Head of caudate nucleus (tissue), 42 donors: ENCODE measurements around the gene FOXA2.

Experiments
- DNase-seq, 42 donors: peaks; one replicate each; pipeline versions ENCODE4 v3.0.0 to v3.0.0-alpha.2; 2020 to 2021; ENCODE audit warnings: mixed read lengths in 7 of 42
- intact Hi-C: fragments of 100-400 bp; cut with DNase I; formaldehyde crosslinking; loops from one replicate; pipeline ENCODE4 v1.15.0; 2022

FOXA2 gene

DNA sequence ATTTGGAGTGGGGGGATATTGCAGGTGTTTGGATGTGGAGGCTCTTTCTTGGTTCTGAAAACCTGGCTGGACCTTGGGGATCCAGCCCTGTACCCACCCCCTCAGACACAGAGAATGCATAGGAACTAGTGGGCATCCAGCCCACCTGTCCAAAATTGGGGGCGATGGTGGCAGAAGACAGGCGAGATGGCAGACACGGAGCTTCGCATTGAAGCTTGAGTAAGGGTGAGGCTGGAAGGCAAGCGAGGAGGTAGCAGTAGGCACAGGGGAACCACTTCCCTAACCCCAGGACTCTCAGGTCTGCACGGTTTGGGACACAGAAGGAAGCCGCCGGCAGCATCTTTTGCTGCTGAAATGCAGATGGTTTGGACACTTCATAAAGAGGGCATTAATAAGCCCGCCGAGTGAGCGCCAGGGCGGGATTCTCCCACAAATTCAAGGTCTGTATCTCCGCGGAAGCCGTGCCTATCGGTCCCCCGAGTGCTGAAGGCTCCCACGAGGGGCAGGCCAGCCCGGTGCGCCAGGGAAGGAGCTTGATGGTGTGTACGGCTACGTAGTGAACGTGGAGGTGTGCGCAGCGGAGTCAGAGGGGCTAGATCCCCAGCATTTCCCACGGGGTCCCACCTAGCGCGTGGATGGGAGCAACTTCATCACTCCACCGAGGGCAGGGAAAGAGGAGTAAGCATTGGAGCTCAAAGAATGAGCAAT is 1.6 kb upstream of the FOXA2 start:
- intact Hi-C loops, result no loop called here
- DNase-seq, result no peak

GRCh38 chr20:22584922-22585785 is 782 bp upstream of the FOXA2 start:
- DNase-seq, result no peak
- intact Hi-C loops, result loop anchor here (5.0 kb wide), 1 partner anchor 248 kb away; no protein-coding TSS in a partner anchor

- DNase-seq, result no peak
- intact Hi-C loops, result loop anchor here (5.0 kb wide), 1 partner anchor 247 kb away; no protein-coding TSS in a partner anchor
Observed at GRCh38 chr20:22583773-22584521, 425 bp downstream of the FOXA2 start.

GRCh38 chr20:22582964-22583772 is 1.2 kb downstream of the FOXA2 start:
- intact Hi-C loops, result loop anchor here (5.0 kb wide), 1 partner anchor 246 kb away; no protein-coding TSS in a partner anchor
- no peak for DNase-seq

- no peak for DNase-seq
- intact Hi-C loops, result loop anchor here (5.0 kb wide), 1 partner anchor 245 kb away; no protein-coding TSS in a partner anchor
Observed at GRCh38 chr20:22582386-22582963, 1.9 kb downstream of the FOXA2 start.

GRCh38 chr20:22581437-22582385 is 2.7 kb downstream of the FOXA2 start:
- DNase-seq, result no peak
- intact Hi-C loops, result loop anchor here (5.0 kb wide), 1 partner anchor 244 kb away; no protein-coding TSS in a partner anchor

- intact Hi-C loops, result loop anchor here (5.0 kb wide), 1 partner anchor 243 kb away; no protein-coding TSS in a partner anchor
Observed at GRCh38 chr20:22579711-22580697, 4.4 kb downstream of the FOXA2 start.

DNA sequence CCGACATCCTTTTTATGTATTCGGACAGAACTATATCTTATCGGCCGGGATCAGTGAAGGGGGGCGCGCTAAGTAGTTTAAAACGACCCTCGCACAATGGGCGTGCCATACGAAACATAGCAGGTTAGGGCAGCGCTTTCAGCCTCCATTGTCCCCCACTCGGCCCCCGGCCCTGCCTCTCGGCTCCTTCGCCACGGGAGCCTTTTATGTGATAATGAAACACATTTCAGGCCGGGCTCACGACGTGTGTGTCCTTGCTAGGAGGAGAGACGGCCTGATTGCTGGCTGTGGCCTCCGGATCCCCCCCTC is 5.3 kb downstream of the FOXA2 start:
- DNase-seq, result no peak
- intact Hi-C loops, result no loop called here

More at GRCh38 chr20:22579711-22580697, 4.4 kb downstream of the FOXA2 start:
- no peak for DNase-seq

DNA sequence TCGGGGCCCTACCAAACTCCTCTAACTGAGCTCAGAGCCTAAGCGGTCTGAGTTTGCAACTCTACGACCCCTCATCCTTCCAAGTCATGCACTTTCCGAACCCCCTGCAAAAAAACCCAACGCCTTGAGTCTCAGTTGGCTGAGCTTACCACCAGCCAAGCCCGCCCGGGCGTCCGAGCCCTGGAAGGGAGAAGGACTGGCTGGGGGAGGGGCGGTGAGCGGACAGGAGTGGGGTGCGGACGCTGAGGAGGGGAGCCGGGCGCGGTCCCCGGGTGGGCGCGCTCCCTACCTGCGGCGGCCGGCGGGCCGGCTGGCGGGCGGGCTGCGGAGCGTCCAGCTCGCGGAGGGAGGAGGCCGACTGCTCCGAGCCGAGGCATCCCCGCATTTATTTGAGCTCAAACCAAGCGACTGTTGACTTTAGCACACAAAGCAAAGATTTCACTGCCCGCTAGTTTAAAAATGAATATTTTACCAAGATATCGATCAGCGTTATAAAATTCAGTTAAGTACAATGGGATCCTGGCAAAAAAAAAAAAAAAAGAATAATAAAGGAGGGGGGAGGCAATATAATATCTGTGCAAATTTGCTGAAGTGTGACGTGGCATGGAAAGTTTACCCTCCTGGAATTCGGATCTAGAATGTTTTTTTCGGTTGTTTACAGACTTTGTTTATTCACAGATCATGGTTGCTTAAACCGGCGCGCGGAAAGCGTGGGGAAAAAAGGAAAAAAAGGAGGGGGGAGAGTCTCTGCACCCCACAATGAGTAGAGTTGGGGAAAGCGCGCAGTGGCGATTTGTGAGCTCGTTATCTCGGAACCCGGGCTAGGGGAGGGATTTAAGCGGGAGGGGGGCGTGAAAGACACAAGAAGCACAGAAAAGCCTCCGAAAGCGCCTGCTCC is 5.9 kb downstream of the FOXA2 start:
- no peak for DNase-seq
- intact Hi-C loops, result no loop called here

DNA sequence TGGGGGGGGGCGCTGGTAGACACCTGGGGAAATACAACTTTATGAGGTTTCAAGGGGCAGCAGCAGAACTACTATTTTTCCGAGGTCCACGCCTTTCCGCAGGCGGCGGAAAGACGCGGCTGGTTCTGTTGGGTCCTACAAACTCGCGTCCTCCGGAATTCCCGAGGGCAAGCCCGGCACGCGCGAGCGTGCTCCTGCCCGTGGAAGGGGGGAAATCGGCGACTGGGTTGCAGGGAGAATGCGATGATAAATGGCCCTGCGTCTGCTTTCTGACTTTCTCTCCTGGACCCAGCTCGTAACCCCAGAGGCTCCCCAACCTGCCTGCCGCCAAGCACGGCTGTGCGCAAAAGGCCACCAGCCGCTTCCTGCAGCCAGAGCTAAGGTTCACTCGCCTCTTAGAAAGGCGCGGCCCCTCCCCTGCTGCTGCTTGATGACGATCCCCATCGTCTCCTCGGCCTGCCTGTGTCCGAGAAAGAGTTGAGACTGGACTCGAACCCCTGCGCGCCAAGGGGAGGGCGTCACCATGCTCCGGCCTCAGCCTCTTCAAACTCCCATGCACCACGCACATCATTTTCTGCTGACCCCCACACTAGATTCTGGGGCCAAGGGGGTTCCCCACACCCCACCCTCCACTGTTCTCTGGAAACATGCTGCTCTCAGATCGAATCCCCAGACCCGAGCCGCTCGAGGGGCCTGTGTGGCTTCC is 6.7 kb downstream of the FOXA2 start:
- intact Hi-C loops, result no loop called here
- DNase-seq, result no peak

DNA sequence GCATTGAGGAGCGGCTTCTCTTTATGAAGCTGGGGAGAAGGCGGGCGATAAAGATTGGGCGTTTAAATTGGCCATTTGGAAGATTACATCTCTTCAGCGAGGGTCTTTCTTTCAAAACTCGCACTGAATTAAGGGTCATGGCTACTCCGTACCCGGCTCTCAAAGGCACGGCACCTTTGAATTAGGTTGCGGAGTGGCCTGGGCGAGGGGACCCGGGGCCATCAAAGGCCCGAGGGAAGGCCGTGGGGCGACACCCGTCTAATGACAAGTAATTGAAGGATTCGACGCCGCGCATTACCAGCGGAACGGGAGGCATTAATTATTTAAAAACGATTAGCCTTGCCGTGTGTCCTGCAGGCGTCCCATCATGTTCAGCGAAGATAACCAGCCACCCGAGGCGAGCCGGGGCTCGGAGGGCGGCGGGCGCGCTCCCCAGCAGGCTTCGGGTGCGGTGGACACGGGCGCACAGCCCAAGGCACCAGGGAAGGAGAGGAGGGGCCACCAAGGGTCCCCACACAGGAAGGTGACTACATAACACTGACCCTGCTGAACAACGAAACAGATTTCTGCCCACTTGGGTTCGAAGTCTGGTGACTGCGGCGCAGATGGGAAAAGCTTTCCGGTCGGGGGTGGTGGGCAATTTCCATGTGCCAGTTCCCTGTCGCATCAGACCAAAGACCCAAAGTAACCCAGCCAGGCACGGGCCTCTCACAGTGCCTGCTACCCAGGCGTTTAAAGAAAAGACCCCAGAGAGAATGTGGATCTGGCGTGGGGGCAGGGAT is 7.4 kb downstream of the FOXA2 start:
- no peak for DNase-seq
- intact Hi-C loops, result no loop called here

- DNase-seq, result no peak
- intact Hi-C loops, result no loop called here
Observed at GRCh38 chr20:22576273-22576672, 8.1 kb downstream of the FOXA2 start.

DNA sequence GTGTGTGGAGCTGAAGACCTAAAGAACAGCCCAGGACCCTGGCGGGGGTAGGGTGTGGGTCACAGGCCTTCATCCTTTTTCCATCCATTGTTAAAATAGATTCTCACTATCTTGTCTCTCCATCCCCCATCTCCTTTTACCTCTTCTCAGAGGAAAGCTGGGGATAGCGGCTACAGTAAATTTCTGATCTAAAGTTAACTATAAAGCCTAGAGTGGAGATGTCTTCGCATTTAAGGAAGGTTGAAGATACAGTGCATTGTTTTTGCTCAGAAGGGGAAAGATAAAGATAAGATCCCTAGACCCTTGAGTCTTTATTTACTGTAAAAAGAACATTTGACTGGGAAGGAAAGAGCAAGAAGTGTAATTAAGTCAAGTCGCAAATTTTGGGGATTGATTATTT is 8.6 kb downstream of the FOXA2 start:
- intact Hi-C loops, result no loop called here
- no peak for DNase-seq
